Lower lobe of right lung (tissue), 2 donors: ENCODE measurements around the gene OSTF1. TPM values are rescaled to one million over a fixed set of nuclear protein-coding genes. Genes with fewer than 3 reads are reported as not detected.

Experiments
- ATAC-seq, 2 donors: fragments of 200-7000 bp; cut with Tn5 transposase; one replicate each; pipeline ENCODE4 v1.9.1; 2020 to 2022; ENCODE audit warnings: mild to moderate bottlenecking in 2 of 2, moderate library complexity in 2 of 2
- DNase-seq: peaks from one replicate; pipeline ENCODE4 v3.0.0-alpha.2; 2020
- H3K27ac ChIP-seq: fragments of 200-600 bp; one replicate; pipeline ENCODE4 v1.8.0; 2022
- H3K27me3 ChIP-seq: fragments of 200-600 bp; one replicate; pipeline ENCODE4 v1.8.0; 2022; ENCODE audit warnings: low read depth
- H3K36me3 ChIP-seq: fragments of 200-600 bp; one replicate; pipeline ENCODE4 v1.8.0; 2022; ENCODE audit warnings: mild to moderate bottlenecking
- H3K4me1 ChIP-seq: fragments of 200-600 bp; one replicate; pipeline ENCODE4 v1.8.0; 2022
- H3K4me3 ChIP-seq: fragments of 200-600 bp; one replicate; pipeline ENCODE4 v1.8.0; 2022; ENCODE audit warnings: mild to moderate bottlenecking
- H3K9me3 ChIP-seq: fragments of 200-600 bp; one replicate; pipeline ENCODE4 v1.8.0; 2022
- CTCF ChIP-seq: fragments of 200-600 bp; IDR thresholded peaks from one replicate; pipeline ENCODE4 v1.8.0; 2022; ENCODE audit warnings: antibody characterized with exemption, mild to moderate bottlenecking
- intact Hi-C: fragments of 100-400 bp; cut with DNase I; formaldehyde crosslinking; loops from one replicate; pipeline ENCODE4 v1.11.0; 2022
- total RNA-seq: library from RNA; stranded (reverse); fragmentation: NEBNext Ultra II Directional; extraction: Animal tissue kit (Norgen Biotek cat#: 25700); gene quantifications from one replicate; pipeline ENCODE4 v1.2.1, GENCODE V29; 2021
- donor health status: DM: no; HTN: yes; CAD: no; lungs with severe emphysema.

The OSTF1 gene
- total RNA-seq, 1 donor from 2014 or later, result 91.2 TPM

- ATAC-seq (no peak), DNase-seq (no peak)
- no peak for TF ChIP-seq CTCF
- Histone ChIP-seq H3K4me3 (no peak overlapping the region), H3K36me3 (peaks cover 9% of the 10 kb centered on the region), H3K27me3 (no peaks in the 10 kb centered on the region), H3K4me1 (no peaks in the 10 kb centered on the region), H3K27ac (no peak overlapping the region), H3K9me3 (no peaks in the 10 kb centered on the region)
- intact Hi-C loops, result no loop called here
Observed at GRCh38 chr9:75161116-75161857, 73.0 kb downstream of the OSTF1 start.

DNA sequence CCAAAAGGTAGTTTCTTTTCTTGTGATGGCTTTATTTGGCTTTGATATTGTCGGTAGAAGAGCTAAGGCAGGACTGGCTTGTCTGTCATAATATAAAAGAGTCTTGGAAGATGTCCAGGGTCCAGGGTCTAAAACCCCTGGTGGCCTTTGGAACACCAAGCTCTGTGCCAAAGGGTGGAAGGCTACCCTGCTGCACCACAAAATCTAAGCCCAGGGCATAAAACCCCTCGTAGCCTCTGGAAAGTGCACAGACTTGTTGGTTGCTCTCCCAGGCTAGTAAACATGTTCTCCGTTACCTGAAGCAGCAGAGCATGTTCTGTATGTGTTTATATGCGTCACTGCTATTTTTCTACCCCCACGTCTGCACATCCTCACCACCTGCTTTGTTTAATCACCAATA is 75.5 kb downstream of the OSTF1 start:
- intact Hi-C loops, result no loop called here
- no peaks in the 10 kb centered on the region for H3K4me1 ChIP-seq
- no peak for ATAC-seq

DNA sequence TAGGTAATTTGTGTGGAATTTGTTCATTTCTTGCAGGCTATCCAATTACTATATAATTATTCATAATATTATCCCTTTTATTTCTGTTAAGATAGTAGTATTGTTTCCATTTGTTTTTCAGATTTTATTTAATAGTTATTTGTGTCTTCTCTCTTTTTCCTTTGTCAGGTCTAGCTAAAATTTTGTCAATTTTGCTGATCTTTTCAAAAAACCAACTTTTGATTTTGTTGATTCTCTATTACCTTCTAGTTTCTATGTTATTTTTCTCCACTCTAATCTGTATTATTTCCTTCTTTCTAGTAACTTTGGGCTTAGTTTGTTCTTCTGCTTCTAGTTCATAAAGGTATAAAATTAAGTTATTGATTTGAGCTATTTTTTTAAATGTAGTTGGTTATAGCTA is 76.3 kb downstream of the OSTF1 start:
- no peaks in the 10 kb centered on the region for H3K4me1 ChIP-seq
- no peak for ATAC-seq

More for the DNA sequence above, 75.5 kb downstream of the OSTF1 start:
- Histone ChIP-seq H3K27me3 (no peaks in the 10 kb centered on the region), H3K36me3 (peaks cover 14% of the 10 kb centered on the region), H3K4me3 (no peak overlapping the region), H3K9me3 (no peaks in the 10 kb centered on the region), H3K27ac (no peak overlapping the region)
- no peak for TF ChIP-seq CTCF
- DNase-seq, result no peak

GRCh38 chr9:75167281-75167680 is 79.0 kb downstream of the OSTF1 start:
- no peak for DNase-seq
- Histone ChIP-seq H3K4me1 (no peaks in the 10 kb centered on the region), H3K36me3 (peaks cover 35% of the 10 kb centered on the region), H3K27ac (no peak overlapping the region), H3K4me3 (no peak overlapping the region), H3K9me3 (no peaks in the 10 kb centered on the region), H3K27me3 (no peaks in the 10 kb centered on the region)
- TF ChIP-seq CTCF, result no peak
- intact Hi-C loops, result no loop called here
- ATAC-seq, result no peak

More for the DNA sequence above, 76.3 kb downstream of the OSTF1 start:
- no peak for TF ChIP-seq CTCF
- Histone ChIP-seq H3K27me3 (no peaks in the 10 kb centered on the region), H3K9me3 (no peaks in the 10 kb centered on the region), H3K27ac (no peak overlapping the region), H3K36me3 (peaks cover 22% of the 10 kb centered on the region), H3K4me3 (no peak overlapping the region)
- no peak for DNase-seq
- intact Hi-C loops, result no loop called here

- Histone ChIP-seq H3K27me3 (no peaks in the 10 kb centered on the region), H3K4me1 (no peaks in the 10 kb centered on the region), H3K27ac (no peak overlapping the region), H3K36me3 (peaks cover 35% of the 10 kb centered on the region), H3K9me3 (no peaks in the 10 kb centered on the region), H3K4me3 (no peak overlapping the region)
- no peak for ATAC-seq
- DNase-seq, result no peak
- no peak for TF ChIP-seq CTCF
- intact Hi-C loops, result no loop called here
Observed at GRCh38 chr9:75168270-75169178, 80.2 kb downstream of the OSTF1 start.
